MCF 10A (cell line): ENCODE measurements around the gene ETV1. TPM values are rescaled to one million over a fixed set of nuclear protein-coding genes. Genes with fewer than 3 reads are reported as not detected.

ENCODE experiments used
- BruUV-seq: library from RNA; stranded (reverse); fragments of 400-500 nt; replicated peaks from 2 replicates; lab custom pipeline; 2021; lab: Mats Ljungman, UMichigan
- CTCF ChIA-PET: fragments of 300-600 bp; sonication (Branson Sonifier 250); formaldehyde crosslinking; extraction: SDS; loops from one replicate; lab custom pipeline; 2021; ENCODE audit warnings: antibody characterized with exemption, inconsistent platforms; lab: Yijun Ruan, JAX
- POLR2A ChIA-PET: fragments of 300-600, 350-650 bp; sonication (Branson Sonifier 250); formaldehyde crosslinking; extraction: SDS; loops from one replicate; lab custom pipeline; 2020; ENCODE audit warnings: antibody characterized with exemption, inconsistent platforms; lab: Yijun Ruan, JAX
- DNase-seq: peaks from one replicate; pipeline ENCODE4 v3.0.0-alpha.2; 2018; ENCODE audit not compliant: unreplicated experiment
- H3K27ac Mint-ChIP-seq: one replicate; pipeline ENCODE4 v1.8.0; 2022; ENCODE audit warnings: mild to moderate bottlenecking, low read depth, mixed read lengths; ENCODE audit not compliant: unreplicated experiment
- H3K27me3 Mint-ChIP-seq: one replicate; pipeline ENCODE4 v1.8.0; 2022; ENCODE audit warnings: mixed read lengths; ENCODE audit not compliant: insufficient read depth, unreplicated experiment
- H3K36me3 Mint-ChIP-seq: one replicate; pipeline ENCODE4 v1.8.0; 2022; ENCODE audit warnings: mild to moderate bottlenecking, moderate library complexity, mixed read lengths; ENCODE audit not compliant: insufficient read depth, unreplicated experiment
- H3K4me1 Mint-ChIP-seq: one replicate; pipeline ENCODE4 v1.8.0; 2022; ENCODE audit warnings: mixed read lengths; ENCODE audit not compliant: insufficient read depth, unreplicated experiment
- H3K4me3 Mint-ChIP-seq: one replicate; pipeline ENCODE4 v1.8.0; 2022; ENCODE audit warnings: mild to moderate bottlenecking, moderate library complexity, mixed read lengths; ENCODE audit not compliant: unreplicated experiment
- H3K9me3 Mint-ChIP-seq: one replicate; pipeline ENCODE4 v1.8.0; 2022; ENCODE audit warnings: mixed read lengths; ENCODE audit not compliant: unreplicated experiment
- CTCF ChIP-seq: fragments of 200-600 bp; IDR thresholded peaks from one replicate; pipeline ENCODE4 v1.8.0; 2022; ENCODE audit warnings: antibody characterized with exemption, mild to moderate bottlenecking; ENCODE audit not compliant: unreplicated experiment
- intact Hi-C: fragments of 100-400 bp; cut with micrococcal nuclease; formaldehyde crosslinking; loops from 2 replicates; pipeline ENCODE4 v1.14.1; 2022
- total RNA-seq: library from RNA; stranded (reverse); gene quantifications from 2 replicates; pipeline ENCODE4 v1.2.3, GENCODE V29; 2022

Gene ETV1
- total RNA-seq, 1 experiment from 2014 or later, result 6.9 TPM

- intact Hi-C loops, result no loop called here
- TF ChIP-seq CTCF, result no peak
- Mint-ChIP-seq H3K4me1 (peaks cover 10% of the 10 kb centered on the region), H3K4me3 (no peak overlapping the region), H3K36me3 (no peaks in the 10 kb centered on the region), H3K27ac (no peak overlapping the region), H3K27me3 (no peaks in the 10 kb centered on the region), H3K9me3 (no peaks in the 10 kb centered on the region)
- no TSS peak for BruUV-seq
- ChIA-PET POLR2A (interaction anchor here (1.0 to 1.3 kb wide), 2 partner anchors 8 to 11 kb away, joined by 4 read pairs; no protein-coding TSS in a partner anchor), CTCF (interaction anchor here (0.5 kb wide), 2 partner anchors 8 to 28 kb away, joined by 3 read pairs; no protein-coding TSS in a partner anchor)
- no peak for DNase-seq
These were observed 128.7 kb downstream of the ETV1 start for GRCh38 chr7:13860734-13861133.

GRCh38 chr7:13856012-13856411 lies 133.5 kb downstream of the ETV1 start:
- ChIA-PET CTCF (interaction anchor here (0.7 kb wide), 1 partner anchor 347 kb away, joined by 3 read pairs; no protein-coding TSS in a partner anchor), POLR2A (interaction anchor here (0.5 to 0.7 kb wide), 2 partner anchors 124 to 166 kb away, joined by 3 to 4 read pairs; no protein-coding TSS in a partner anchor)
- no peak for TF ChIP-seq CTCF
- DNase-seq, result no peak
- intact Hi-C loops, result no loop called here
- no peaks in the 10 kb centered on the region for H3K27me3 Mint-ChIP-seq
- H3K36me3 Mint-ChIP-seq, result no peaks in the 10 kb centered on the region
- peaks cover 22% of the 10 kb centered on the region for H3K4me1 Mint-ChIP-seq
- no peak overlapping the region for H3K27ac Mint-ChIP-seq
- H3K4me3 Mint-ChIP-seq, result no peak overlapping the region
- no TSS peak for BruUV-seq
- no peaks in the 10 kb centered on the region for H3K9me3 Mint-ChIP-seq

GRCh38 chr7:13852281-13852968 lies 137.0 kb downstream of the ETV1 start:
- CTCF ChIA-PET, result interaction anchor here (0.9 to 1.0 kb wide), 2 partner anchors 9 to 11 kb away, joined by 3 read pairs; no protein-coding TSS in a partner anchor
- Mint-ChIP-seq H3K27me3 (no peaks in the 10 kb centered on the region), H3K9me3 (no peaks in the 10 kb centered on the region), H3K4me3 (peak overlapping the region; percentile 44), H3K4me1 (peaks cover 29% of the 10 kb centered on the region), H3K27ac (peak overlapping the region; percentile 88), H3K36me3 (no peaks in the 10 kb centered on the region)
- peak; percentile 83 for DNase-seq
- POLR2A ChIA-PET, result interaction anchor here (1.2 to 1.7 kb wide), 4 partner anchors 8 to 137 kb away, joined by 3 to 6 read pairs (median 4); partner anchors contain the start of gene ETV1
- intact Hi-C loops, result no loop called here
- TSS peak; percentile 45 for BruUV-seq
- no peak for TF ChIP-seq CTCF

GRCh38 chr7:13851736-13852135 lies 137.7 kb downstream of the ETV1 start:
- peak; percentile 38 for DNase-seq
- Mint-ChIP-seq H3K4me1 (peaks cover 29% of the 10 kb centered on the region), H3K9me3 (no peaks in the 10 kb centered on the region), H3K36me3 (no peaks in the 10 kb centered on the region), H3K27me3 (no peaks in the 10 kb centered on the region), H3K27ac (peak overlapping the region; percentile 88), H3K4me3 (no peak overlapping the region)
- intact Hi-C loops, result loop anchor here (2.0 kb wide), 1 partner anchor 137 kb away; the partner anchor contains the start of gene ETV1
- ChIA-PET CTCF (interaction anchor here (0.9 kb wide), 1 partner anchor 9 kb away, joined by 3 read pairs; no protein-coding TSS in a partner anchor), POLR2A (interaction anchor here (0.7 to 1.7 kb wide), 5 partner anchors 9 to 137 kb away, joined by 3 to 6 read pairs (median 4); partner anchors contain the start of gene ETV1)
- TF ChIP-seq CTCF, result no peak
- no TSS peak for BruUV-seq
